ENCODE data around the gene CETP.
"Not testable (repeated sequence)": the region's sequence is repeated elsewhere in the genome, so short reads cannot be mapped to it uniquely, and the experiment has no call there.

CETP gene

DNA sequence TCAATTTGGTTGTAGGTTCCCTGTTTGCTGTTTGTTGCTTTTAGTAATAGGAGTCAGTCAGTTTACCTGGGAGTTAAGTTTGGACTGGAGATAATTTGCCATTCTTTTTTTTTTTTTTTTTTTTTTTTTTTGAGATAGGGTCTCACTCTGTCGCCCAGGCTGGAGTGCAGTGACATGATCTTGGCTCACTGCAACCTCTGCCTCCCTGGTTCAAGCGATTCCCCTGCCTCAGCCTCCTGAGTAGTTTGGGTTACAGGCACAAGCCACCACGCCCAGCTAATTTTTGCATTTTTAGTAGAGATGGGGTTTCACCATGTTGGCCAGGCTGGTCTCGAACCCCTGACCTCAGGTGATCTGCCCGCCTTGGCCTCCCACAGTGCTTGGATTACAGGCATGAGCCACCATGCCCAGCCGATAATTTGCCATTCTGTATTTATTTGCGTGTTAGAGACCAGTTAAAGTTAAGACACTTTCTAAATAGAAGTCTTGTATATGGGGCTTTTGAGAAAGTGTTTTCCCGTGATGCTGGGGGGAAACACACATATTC, 27.1 kb upstream of the CETP start:
- DNase-seq (ENCODE audit: low read depth): not testable (repeated sequence)

DNA sequence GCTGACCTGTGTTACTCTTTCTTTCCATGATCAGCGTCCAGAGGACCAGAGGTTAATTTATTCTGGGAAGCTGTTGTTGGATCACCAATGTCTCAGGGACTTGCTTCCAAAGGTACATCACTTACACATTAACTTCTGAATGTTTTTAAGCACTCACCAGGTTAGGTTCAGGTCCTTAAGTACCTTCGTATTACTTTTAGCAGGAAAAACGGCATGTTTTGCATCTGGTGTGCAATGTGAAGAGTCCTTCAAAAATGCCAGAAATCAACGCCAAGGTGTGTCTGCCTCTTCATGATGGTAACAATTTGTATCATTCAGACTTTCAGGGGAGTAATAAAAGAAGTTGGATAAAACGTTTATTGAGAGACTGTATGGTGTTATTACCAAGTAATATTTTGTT, 26.5 kb upstream of the CETP start:
- DNase-seq (ENCODE audit: low read depth): no peak

DNA sequence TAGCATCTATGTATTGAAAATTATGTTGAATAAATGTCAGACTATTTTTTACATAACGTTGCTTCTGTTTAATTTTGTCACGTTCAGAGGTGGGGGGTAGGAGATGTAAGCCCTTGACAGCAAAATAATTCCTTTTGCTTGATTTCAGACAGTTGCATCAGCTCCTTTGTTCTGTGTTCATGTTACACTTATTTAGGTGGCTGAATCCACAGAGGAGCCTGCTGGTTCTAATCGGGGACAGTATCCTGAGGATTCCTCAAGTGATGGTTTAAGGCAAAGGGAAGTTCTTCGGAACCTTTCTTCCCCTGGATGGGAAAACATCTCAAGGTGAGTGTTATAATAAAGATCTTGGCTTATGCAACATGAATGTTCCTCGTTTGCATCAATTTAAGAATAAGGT, 25.3 kb upstream of the CETP start:
- no peak for DNase-seq (ENCODE audit: low read depth)

DNA sequence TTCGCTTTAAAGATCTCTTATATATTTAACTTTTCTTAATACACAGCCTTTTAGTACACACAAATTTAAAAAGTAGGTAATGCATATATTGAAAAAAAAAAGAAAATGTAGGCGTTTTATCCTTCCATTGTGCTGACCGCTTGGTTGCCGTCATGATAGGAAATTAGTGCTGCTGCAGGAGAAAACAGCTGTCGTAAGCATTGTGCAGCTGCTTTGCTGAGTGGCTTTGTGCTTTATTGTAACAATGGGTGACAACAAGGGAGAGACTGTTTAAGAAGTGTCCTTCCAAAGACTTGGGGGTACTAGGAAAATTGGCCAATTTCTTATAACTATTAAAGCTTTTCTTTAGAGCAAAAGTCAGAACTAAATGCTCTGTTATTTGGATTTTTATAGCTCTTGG, 24.8 kb upstream of the CETP start:
- DNase-seq (ENCODE audit: low read depth): no peak

DNA sequence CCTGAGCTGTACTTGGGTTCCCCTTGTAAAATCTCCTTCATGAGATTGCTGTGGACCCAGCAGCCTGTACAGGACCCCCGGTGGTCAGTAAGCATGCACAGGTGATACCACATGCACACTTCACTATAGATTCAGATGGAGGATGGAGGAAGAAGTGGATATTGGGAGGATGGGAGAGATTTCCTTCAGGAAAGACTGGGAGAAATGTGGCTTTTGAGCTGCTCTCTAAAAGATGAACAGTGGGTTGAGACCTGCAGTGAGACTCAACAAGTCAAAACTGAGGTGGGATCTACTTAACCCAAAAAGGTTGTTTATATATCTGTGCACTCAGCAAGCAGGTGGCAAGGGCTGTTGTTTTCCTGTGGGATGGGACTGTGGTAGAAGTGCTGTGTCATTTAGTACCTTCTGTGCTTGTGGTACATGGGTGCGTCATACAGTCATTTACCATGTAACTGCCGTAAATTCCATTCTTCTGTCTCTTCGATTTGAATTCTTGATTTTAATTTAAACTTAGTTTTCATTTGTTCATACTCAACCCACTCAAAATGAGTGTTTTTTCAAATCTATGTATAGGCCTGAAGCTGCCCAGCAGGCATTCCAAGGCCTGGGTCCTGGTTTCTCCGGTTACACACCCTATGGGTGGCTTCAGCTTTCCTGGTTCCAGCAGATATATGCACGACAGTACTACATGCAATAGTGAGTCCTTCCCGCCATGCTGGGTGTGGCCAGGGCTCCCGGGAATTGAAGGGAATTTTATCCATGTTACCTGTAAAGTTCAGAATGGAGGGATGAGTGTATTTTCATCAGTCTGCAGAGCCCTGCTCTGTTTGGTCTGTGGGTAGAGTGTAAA, 22.9 kb upstream of the CETP start:
- DNase-seq (ENCODE audit: low read depth): no peak

DNA sequence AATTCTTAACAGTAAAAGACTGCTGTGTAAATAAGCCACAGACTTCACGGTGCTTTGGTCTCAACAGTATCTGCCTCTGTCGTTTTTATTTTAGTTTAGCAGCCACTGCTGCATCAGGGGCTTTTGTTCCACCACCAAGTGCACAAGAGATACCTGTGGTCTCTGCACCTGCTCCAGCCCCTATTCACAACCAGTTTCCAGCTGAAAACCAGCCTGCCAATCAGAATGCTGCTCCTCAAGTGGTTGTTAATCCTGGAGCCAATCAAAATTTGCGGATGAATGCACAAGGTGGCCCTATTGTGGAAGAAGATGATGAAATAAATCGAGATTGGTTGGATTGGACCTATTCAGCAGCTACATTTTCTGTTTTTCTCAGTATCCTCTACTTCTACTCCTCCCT, 21.9 kb upstream of the CETP start:
- DNase-seq (ENCODE audit: low read depth): no peak

DNA sequence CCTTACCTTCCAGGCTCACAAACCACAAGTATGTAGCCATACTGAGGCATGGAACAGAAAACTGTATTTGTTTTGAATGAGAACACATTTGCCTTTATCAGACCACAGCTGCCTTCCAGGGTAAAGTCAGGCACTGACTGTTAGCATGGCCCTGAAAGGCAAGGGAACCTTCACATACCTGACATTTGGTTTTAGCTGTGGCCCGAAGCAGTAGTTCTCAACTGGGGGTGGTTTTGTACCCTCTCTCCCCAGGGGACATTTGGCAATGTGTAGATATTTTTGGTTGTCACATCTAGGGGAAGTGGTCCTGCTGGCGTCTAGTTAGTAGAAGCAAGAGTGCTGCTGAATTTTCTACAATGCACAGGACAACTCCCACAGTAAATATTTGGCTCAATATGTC, 20.7 kb upstream of the CETP start:
- no peak for DNase-seq (ENCODE audit: low read depth)

DNA sequence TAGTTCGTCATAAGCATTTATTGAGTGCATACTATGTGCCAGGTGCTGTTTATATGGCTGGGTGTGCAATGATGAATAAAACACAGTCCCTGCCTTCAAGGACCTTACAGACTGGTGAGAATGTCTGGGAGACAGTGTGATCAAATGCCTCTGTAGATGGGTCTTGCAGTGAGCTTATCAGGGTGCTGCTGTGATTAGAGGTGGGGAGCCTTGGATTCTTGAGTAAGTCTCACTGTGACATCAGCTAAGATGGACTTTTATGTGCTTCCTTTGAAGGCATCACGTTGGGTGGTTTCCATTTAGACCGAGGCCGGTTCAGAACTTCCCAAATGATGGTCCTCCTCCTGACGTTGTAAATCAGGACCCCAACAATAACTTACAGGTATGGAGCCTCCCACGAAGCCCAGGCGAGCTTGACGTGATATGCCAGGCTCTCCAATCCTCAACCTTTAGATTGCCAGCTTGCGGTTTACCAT, 19.9 kb upstream of the CETP start:
- no peak for DNase-seq (ENCODE audit: low read depth)

DNA sequence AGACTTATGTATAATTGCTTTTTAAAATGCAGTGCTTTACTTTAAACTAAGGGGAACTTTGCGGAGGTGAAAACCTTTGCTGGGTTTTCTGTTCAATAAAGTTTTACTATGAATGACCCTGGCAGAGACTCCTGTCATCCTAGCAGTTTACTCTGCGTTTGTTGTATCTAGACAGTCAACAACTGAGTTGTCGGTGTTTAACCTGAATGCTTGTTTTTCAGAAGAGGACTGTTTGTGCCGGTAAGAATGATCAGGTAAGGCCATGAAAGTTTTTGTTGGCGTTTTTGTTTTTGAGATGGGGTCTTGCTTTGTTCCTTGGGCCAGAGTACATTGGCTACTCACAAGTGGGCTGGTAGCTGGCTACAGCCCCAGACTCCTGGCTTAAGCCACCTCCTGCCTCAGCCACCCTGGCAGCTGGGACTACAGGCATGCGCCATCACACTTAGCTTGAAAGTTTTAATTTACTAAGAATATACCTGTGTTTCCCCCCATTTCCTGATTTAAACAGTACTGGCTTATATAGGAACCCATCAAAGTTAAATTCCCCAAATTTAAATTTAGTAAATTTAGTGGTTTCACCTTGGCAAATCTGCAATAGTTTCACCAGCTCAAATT, 17.9 kb upstream of the CETP start:
- DNase-seq (ENCODE audit: low read depth): no peak

DNA sequence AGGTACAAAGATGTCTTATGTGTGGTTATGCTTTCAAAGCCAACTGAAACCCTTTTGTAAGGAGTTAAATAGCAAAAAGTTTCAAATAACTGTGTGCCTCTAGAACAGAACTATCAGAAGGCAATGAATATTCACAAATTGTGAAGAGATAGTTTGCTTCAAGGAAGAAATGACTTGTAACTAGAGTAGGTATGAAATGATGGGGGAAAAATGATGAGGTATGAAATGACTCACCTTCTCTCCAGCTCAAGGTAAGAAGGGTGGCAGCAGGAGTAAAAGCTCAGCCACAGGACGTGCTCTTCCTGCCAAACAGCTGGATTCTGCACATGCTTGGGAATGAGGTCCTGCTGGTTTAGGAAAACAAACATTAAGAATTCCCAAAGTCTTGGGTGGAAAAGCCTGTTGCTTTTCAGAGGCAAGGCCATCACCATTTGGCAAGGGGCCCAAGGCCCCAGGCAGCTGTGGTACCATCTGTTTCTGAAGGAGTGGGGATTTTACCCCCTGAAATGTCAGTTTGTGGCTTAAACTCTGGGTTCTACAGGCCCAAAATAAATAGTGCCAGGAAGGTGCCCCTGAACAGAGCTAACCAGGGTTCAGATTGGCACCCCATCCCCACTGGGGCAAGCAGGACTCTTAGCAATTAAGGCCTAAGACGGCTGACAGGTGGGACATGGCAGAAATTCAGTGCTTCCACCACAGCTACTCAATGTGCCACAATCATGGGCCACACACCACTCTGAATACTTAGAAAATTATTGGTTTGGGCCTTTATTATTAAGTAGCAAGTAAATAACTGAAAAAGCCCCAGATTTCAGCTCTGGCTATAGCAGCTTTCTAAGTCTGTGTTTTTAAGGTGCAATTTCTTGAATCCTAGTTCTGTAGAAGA, 16.6 kb upstream of the CETP start:
- DNase-seq (ENCODE audit: low read depth): no peak

DNA sequence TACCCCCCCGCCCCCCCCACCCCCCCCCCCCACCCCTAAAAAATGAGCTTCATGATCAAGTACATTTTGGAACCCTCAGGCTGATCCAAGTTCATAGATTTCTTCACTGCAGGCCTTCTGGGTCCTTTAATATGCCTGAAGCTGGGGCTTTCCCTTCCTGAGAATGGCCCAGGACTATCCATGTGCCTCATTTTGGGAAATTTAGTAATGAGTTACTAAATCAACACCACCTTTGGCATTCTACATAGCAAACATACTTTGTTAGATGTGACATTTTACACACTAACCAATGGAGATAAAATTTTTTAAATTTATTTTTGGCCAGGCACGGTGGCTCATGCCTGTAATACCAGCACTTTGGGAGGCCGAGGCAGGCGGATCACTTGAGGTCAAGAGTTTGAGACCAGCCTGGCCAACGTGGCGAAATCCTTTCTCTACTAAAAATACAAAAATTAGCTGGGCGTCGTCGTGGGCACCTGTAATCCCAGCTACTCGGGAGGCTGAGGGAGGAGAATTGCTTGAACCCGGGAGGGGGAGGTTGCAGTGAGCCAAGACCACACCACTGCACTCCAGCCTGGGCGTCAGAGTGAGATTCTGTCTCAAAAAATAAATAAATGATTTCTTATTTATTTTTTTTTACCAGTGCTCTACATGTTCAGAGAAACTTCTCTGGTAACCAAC, 15.8 kb upstream of the CETP start:
- DNase-seq (ENCODE audit: low read depth): no peak

DNA sequence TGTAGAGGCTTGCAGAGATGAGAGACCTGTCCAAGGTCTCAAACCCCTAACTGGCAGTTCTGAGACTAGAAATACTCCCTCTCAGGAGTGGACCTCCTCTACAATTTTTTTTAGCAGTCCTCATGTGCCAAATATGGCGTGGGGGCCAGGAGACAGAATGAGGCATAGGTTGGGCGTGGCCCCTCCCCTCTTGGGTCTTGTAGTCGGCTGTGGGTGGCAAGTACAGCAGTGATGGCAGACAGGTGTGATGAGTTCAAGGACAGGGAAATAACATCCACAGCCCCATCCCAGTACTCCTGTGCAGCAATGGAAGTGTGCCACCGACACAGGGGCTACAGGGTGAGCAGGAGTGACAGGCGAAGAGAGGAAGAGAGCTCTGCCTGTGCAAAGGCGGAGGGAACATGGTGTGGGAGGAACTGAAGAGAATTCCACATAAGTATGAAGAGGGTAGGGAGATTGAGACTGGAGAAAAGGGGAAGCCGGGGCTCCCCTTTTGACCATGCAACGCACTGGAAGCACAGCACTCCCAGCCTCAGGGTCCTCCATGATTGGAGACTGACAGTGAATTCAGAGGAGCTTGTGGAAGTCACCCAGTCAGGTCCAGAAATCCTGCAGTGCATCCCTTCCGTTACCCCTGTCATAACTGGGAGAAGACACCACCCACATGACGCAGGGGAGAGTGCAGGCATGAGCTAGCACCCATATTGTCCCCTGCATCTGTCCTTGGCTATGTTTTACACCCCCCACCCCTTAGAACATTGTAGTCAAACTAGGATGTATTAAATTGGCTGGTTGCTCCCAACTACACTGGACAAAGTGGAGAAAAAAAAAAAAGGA, 14.8 kb upstream of the CETP start:
- no peak for DNase-seq (ENCODE audit: low read depth)

DNA sequence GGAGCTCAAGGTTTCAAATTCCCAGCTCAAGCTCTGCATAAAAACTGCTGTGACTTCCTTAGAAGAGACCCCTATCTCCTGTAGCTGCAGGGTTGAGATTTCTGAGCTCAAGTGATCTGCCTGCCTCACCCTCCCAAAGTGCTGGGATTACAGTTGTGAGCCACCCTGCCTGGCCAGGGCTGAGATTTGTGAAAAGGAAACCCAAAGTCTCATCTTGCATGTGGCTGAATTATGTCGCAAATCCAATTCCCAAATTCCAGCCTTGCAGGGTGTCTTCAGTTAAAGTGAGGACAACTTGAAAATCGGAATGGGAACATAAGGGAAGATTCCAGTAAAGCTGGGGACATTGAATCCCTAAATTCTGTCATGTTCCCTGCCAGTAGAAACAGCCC, 14.2 kb upstream of the CETP start:
- DNase-seq (ENCODE audit: low read depth): no peak

DNA sequence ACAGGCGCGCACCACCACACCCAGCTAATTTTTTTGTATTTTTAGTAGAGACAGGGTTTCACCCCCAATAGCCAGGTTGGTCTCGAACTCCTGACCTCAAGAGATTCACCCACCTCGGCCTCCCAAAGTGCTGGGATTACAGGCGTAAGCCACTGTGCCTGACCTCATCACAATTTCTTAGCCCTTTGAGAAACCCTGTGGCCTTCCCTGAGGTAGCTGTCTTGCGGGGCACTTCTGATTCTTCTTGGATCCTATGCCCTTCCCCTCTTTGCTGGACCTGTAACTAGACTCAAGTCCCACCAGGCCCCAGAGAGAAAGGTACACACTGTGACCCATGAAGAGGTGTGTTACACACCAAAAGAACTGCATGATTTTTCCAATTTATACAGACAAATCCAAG, 13.5 kb upstream of the CETP start:
- DNase-seq (ENCODE audit: low read depth): no peak

DNA sequence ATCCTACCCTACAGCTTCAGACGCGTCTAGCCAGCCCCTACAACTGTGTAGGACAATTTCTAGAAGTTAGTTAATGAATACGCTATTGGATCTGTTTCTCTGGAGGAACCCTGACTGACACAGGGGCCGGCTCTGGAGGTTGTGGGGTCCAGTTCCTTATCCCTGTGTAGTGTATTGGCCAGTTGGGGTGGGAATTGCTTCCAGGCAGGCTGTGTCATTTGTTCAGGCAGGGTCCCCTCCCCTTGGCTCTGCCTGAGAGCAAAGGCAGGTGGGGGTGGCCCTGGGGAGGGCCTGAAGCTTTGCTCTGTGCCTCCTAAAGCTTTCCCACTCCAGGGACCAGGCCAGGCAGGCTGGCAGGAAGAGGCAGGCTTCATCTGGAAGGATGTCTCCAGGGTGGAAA, 11.7 kb upstream of the CETP start:
- DNase-seq (ENCODE audit: low read depth): no peak

DNA sequence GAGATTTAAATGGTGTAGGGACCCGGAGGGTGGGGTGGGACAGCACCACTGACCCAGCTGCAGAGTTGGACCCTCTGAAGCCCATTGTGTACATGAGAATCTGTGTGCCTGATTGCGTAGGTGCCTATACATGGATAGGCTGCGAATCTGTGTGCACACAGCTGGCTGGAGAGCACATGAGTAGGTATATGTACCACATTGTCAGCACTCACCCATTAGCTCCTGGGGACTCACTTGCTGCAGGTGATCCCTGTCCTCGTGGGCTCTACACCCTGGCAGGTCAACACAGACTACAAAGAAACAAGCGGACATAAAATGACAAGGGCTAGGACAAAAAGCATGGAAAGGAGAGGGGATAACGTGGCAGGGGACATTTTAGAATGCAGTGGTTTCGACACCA, 11.3 kb upstream of the CETP start:
- no peak for DNase-seq (ENCODE audit: low read depth)

DNA sequence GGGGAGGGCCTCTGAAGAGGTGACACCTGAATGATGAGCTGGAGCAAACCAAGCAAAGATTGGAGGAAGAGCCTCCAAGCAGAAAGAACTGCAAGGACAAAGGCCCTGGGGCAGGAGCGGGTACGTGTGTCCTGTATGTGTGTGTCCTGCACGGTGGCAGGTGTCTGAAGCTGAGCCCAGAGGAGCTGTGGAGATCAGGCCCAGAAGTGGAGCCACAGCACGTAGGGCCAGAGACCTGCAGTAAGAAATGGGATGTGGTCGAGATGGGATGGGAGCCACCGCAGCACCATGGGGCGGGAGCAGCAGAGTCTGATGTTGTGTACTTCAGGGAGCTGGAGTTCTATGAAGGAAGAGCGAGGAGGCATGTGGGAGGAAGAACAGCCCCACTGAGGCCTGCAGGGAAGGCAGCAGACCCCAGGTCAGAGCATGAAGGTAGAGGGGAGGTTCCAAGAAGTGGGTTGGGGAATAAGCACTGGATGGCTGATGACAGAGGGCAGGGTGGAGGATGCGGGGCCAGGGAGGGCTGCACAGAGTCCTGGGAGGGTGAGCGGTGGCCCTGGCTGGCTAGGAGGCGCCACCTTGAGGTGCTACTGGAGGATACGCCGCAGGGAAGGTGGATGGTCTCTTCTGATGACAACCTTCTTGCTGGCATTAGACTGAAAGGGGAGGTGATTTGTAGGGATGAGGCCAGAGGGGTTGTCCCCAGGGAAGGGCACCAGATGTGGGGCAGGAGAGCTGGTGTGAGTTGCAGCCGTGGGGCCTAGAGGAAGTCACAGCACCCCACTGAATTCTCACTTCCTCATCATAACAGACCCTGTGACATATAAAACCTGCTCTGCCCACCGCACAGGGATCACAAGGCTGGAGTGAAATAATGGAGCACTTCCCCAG, 10.6 kb upstream of the CETP start:
- DNase-seq (ENCODE audit: low read depth): no peak

DNA sequence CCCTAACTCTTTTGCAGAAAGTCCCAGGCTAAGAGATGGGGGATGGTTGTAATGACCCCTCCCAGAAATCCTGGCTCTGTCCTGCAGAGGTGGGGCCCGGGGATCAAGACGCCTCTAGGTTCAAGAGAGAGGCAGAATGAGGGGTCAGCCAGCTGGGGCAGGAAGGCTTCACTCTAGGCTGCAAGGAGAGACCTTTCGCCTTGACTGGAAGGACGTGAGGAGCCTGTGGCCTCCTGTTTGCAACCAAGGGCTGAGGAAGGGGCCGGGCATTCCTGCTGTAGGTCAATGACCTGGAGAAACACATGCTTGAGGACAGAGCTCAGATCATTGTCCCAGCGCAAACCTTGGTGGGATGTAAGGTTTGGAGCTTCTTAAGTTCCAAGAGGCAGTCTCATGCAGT, 8.7 kb upstream of the CETP start:
- DNase-seq (ENCODE audit: low read depth): no peak

DNA sequence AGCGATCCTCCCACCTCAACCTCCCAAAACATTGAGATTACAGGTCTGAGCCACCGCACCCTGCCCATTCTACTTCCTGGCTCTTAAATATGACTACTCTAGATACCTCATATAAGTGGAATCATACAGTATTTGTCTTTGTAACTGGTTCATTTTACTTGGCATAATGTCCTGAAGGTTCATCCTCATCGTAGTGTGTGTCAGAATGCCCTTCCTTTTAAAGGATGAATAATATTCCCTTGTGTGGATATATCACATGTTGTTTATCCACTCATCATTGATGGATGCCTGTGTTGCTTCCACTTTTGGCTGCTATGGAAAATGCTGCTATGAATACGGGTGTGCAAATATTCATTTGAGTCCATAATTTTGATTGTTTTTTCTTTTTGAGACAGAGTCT, 5.7 kb upstream of the CETP start:
- peak; percentile 72 for DNase-seq (ENCODE audit: low read depth)

DNA sequence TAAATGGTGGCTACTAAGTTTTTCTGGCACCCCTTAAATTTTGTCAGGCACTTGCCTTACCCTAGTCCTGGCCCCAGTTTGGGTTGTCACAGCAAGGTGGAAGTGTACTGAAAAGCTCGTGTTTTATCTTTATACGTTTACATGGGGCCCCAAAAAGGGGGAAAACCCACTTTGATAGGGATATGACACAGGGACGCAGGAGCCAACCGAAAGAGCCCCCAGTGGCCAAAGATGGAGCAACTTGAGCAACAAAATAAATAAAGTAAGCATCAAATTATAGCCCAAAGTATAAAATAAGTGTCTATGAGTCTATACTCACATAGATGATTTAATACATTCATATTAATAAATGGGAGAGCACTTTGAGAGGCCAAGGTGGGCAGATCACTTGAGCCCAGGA, 5.0 kb upstream of the CETP start:
- no peak for DNase-seq (ENCODE audit: low read depth)

All from stromal cell of bone marrow (primary cell).